HepG2 (cell line): Measurements from ENCODE around the gene SLC13A3. TPM values are rescaled to one million over a fixed set of nuclear protein-coding genes. Genes with fewer than 3 reads are reported as not detected.

Experiments used
- BRD4 ChIP-seq: sonication (generic); formaldehyde crosslinking; IDR thresholded peaks from 2 replicates; pipeline ENCODE4 v1.4.0; 2020; ENCODE audit warnings: missing genetic modification reagents
- CBFB ChIP-seq: sonication (generic); formaldehyde crosslinking; IDR thresholded peaks from 2 replicates; pipeline ENCODE4 v1.4.0; 2020; ENCODE audit warnings: missing genetic modification reagents
- EP300 ChIP-seq, 3 experiments: sonication (generic) in 1 of 3; formaldehyde crosslinking in 1 of 3; IDR thresholded peaks; 2 replicates each; pipeline versions ENCODE4 v1.5.1 to v1.6.1; 2011 to 2020; ENCODE audit warnings: low read depth in 2 of 3, low read length in 2 of 3, borderline replicate concordance in 1 of 3, improper control_type of control experiment in 1 of 3, mild to moderate bottlenecking in 1 of 3, missing genetic modification reagents in 1 of 3, moderate library complexity in 1 of 3
- FOSL2 ChIP-seq: sonication (generic); formaldehyde crosslinking; IDR thresholded peaks from 2 replicates; pipeline ENCODE4 v1.4.0; 2020; ENCODE audit warnings: missing genetic modification reagents
- MATR3 ChIP-seq: sonication (generic); formaldehyde crosslinking; IDR thresholded peaks from 2 replicates; pipeline ENCODE4 v1.4.0; 2020; ENCODE audit warnings: missing genetic modification reagents
- RCOR2 ChIP-seq: IDR thresholded peaks from 2 replicates; pipeline ENCODE4 v1.6.1; 2016; ENCODE audit warnings: missing biosample characterization, missing genetic modification reagents
- ZEB1 ChIP-seq: IDR thresholded peaks from 2 replicates; pipeline ENCODE4 v1.6.1; 2012; ENCODE audit warnings: mild to moderate bottlenecking, low read depth, inconsistent platforms; ENCODE audit not compliant: insufficient replicate concordance
- ZNF101 ChIP-seq: sonication (generic); formaldehyde crosslinking; IDR thresholded peaks from 2 replicates; pipeline ENCODE4 v1.4.0; 2020; ENCODE audit warnings: mild to moderate bottlenecking, low read depth, missing genetic modification reagents, borderline replicate concordance
- ZNF34 ChIP-seq: sonication (generic); formaldehyde crosslinking; IDR thresholded peaks from 2 replicates; pipeline ENCODE4 v1.4.0; 2020; ENCODE audit warnings: mild to moderate bottlenecking, missing genetic modification reagents, borderline replicate concordance
- ZNF383 ChIP-seq: sonication (generic); formaldehyde crosslinking; IDR thresholded peaks from 2 replicates; pipeline ENCODE4 v1.4.0; 2020; ENCODE audit warnings: missing genetic modification reagents, mild to moderate bottlenecking, borderline replicate concordance
- ZNF468 ChIP-seq: sonication (generic); formaldehyde crosslinking; IDR thresholded peaks from 2 replicates; pipeline ENCODE4 v1.8.0; 2022; ENCODE audit warnings: mild to moderate bottlenecking, moderate library complexity, missing genetic modification reagents
- ZNF510 ChIP-seq: sonication (generic); formaldehyde crosslinking; IDR thresholded peaks from 2 replicates; pipeline ENCODE4 v1.4.0; 2020; ENCODE audit warnings: low read depth, mild to moderate bottlenecking, missing genetic modification reagents
- ZNF589 ChIP-seq: sonication (generic); formaldehyde crosslinking; conservative IDR thresholded peaks from 2 replicates; pipeline ENCODE4 v1.8.0; 2022; ENCODE audit warnings: mild to moderate bottlenecking, moderate library complexity, missing genetic modification reagents
- ZNF616 ChIP-seq: sonication (generic); formaldehyde crosslinking; IDR thresholded peaks from 2 replicates; pipeline ENCODE4 v1.5.0; 2020; ENCODE audit warnings: low read depth, mild to moderate bottlenecking, missing genetic modification reagents
- ZNF678 ChIP-seq: sonication (generic); formaldehyde crosslinking; IDR thresholded peaks from 2 replicates; pipeline ENCODE4 v1.4.0; 2020; ENCODE audit warnings: mild to moderate bottlenecking, missing genetic modification reagents
- ZNF720 ChIP-seq: sonication (generic); formaldehyde crosslinking; IDR thresholded peaks from 2 replicates; pipeline ENCODE4 v1.4.0; 2020; ENCODE audit warnings: missing genetic modification reagents
- ZSCAN5A ChIP-seq: sonication (generic); formaldehyde crosslinking; IDR thresholded peaks from 2 replicates; pipeline ENCODE4 v1.8.0; 2022; ENCODE audit warnings: mild to moderate bottlenecking, missing genetic modification reagents, borderline replicate concordance
- polyA plus RNA-seq, 8 experiments: library from polyadenylated mRNA; depleted of rRNA in 3 of 8; stranded (reverse) in 7 of 8; unstranded in 1 of 8; fragments of >200 nt; fragmentation: Illumina TruSeq in 4 of 8; extraction: Trizol in 4 of 8; gene quantifications; 2 replicates each; pipeline versions ENCODE4 v1.2.1 to v1.2.3, GENCODE V29; 2011 to 2016; ENCODE audit warnings: low read depth in 4 of 8, missing spikeins in 1 of 8, mixed read lengths in 1 of 8; ENCODE audit not compliant: insufficient read depth in 1 of 8
- total RNA-seq, 5 experiments: library from RNA; depleted of rRNA; stranded (reverse); fragments of >200 nt; fragmentation: Illumina TruSeq; extraction: Trizol; gene quantifications; 2 replicates each; pipeline ENCODE4 v1.2.3, GENCODE V29; 2016; ENCODE audit warnings: low read depth in 1 of 5
- TF ChIP-seq, protein P1 (sequence below): IDR thresholded peaks from 2 replicates; pipeline ENCODE4 v1.6.1; 2016; ENCODE audit warnings: missing genetic modification reagents, missing compliant biosample characterization
- TF ChIP-seq, protein P2 (sequence below): IDR thresholded peaks from 2 replicates; pipeline ENCODE4 v1.6.1; 2016
- TF ChIP-seq, protein P3 (sequence below): sonication (generic); formaldehyde crosslinking; IDR thresholded peaks from 2 replicates; pipeline ENCODE4 v1.4.0; 2020; ENCODE audit warnings: missing genetic modification reagents, borderline replicate concordance
- TF ChIP-seq, protein P4 (sequence below): sonication (generic); formaldehyde crosslinking; IDR thresholded peaks from 2 replicates; pipeline ENCODE4 v1.4.0; 2020; ENCODE audit warnings: missing genetic modification reagents

Gene SLC13A3
- total and polyA plus RNA-seq, 2 of the 13 experiments (the other 11 are each of a cell fraction or from before 2014, with no cell fraction given) = 66.5 to 76.0 TPM

GRCh38 chr20:46673394-46674252, 22.4 kb upstream of the SLC13A3 start (continued):
- TF ChIP-seq BRD4 (peak; percentile 63; the same call in 1 of the 2 replicates), ZSCAN5A (CRISPR knock-in tag) (0 out of 2 replicates have a peak, but pooled peaks have one; percentile 18), ZNF589 (peak; percentile 25; the same call in 1 of the 2 replicates), ZNF468 (CRISPR knock-in tag) (peak; percentile 10; the same call in 1 of the 2 replicates), MATR3 (CRISPR knock-in tag) (0 out of 2 replicates have a peak, but pooled peaks have one; percentile 62), ZNF720 (CRISPR knock-in tag) (no peak), ZEB1 (no peak), ZNF34 (CRISPR knock-in tag) (peak; percentile 61; the same call in 1 of the 2 replicates), CBFB (CRISPR knock-in tag) (no peak), RCOR2 (CRISPR knock-in tag) (peak; percentile 95; the same call in 1 of the 2 replicates), ZNF101 (CRISPR knock-in tag) (0 out of 2 replicates have a peak, but pooled peaks have one; percentile 19), ZNF510 (peak; percentile 45), ZNF383 (CRISPR knock-in tag) (peak; percentile 77; the same call in 1 of the 2 replicates), EP300 (IDR thresholded peaks at IDR 0.05; ENCODE audit: low read depth in 2 of 2, low read length in 2 of 2) (no peak), EP300 (CRISPR knock-in tag; IDR thresholded peaks at IDR 0.05; ENCODE audit: borderline replicate concordance) (no peak), ZNF616 (CRISPR knock-in tag) (peak; percentile 78; the same call in 1 of the 2 replicates), ZNF678 (peak; percentile 6; the same call in 1 of the 2 replicates), FOSL2 (peak; percentile 9; the same call in 1 of the 2 replicates)
- TF ChIP-seq, protein P1, sequence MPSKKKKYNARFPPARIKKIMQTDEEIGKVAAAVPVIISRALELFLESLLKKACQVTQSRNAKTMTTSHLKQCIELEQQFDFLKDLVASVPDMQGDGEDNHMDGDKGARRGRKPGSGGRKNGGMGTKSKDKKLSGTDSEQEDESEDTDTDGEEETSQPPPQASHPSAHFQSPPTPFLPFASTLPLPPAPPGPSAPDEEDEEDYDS (CRISPR knock-in tag) = no peak
- TF ChIP-seq, protein P2, sequence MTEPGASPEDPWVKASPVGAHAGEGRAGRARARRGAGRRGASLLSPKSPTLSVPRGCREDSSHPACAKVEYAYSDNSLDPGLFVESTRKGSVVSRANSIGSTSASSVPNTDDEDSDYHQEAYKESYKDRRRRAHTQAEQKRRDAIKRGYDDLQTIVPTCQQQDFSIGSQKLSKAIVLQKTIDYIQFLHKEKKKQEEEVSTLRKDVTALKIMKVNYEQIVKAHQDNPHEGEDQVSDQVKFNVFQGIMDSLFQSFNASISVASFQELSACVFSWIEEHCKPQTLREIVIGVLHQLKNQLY = no peak
- TF ChIP-seq, protein P3, sequence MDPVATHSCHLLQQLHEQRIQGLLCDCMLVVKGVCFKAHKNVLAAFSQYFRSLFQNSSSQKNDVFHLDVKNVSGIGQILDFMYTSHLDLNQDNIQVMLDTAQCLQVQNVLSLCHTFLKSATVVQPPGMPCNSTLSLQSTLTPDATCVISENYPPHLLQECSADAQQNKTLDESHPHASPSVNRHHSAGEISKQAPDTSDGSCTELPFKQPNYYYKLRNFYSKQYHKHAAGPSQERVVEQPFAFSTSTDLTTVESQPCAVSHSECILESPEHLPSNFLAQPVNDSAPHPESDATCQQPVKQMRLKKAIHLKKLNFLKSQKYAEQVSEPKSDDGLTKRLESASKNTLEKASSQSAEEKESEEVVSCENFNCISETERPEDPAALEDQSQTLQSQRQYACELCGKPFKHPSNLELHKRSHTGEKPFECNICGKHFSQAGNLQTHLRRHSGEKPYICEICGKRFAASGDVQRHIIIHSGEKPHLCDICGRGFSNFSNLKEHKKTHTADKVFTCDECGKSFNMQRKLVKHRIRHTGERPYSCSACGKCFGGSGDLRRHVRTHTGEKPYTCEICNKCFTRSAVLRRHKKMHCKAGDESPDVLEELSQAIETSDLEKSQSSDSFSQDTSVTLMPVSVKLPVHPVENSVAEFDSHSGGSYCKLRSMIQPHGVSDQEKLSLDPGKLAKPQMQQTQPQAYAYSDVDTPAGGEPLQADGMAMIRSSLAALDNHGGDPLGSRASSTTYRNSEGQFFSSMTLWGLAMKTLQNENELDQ = 0 out of 2 replicates have a peak, but pooled peaks have one; percentile 3
- TF ChIP-seq, protein P4, sequence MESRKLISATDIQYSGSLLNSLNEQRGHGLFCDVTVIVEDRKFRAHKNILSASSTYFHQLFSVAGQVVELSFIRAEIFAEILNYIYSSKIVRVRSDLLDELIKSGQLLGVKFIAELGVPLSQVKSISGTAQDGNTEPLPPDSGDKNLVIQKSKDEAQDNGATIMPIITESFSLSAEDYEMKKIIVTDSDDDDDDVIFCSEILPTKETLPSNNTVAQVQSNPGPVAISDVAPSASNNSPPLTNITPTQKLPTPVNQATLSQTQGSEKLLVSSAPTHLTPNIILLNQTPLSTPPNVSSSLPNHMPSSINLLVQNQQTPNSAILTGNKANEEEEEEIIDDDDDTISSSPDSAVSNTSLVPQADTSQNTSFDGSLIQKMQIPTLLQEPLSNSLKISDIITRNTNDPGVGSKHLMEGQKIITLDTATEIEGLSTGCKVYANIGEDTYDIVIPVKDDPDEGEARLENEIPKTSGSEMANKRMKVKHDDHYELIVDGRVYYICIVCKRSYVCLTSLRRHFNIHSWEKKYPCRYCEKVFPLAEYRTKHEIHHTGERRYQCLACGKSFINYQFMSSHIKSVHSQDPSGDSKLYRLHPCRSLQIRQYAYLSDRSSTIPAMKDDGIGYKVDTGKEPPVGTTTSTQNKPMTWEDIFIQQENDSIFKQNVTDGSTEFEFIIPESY = 0 out of 2 replicates have a peak, but pooled peaks have one; percentile 13
